Parathyroid adenoma (tissue), 2 donors: ENCODE measurements around the gene SLC6A12.

ENCODE experiments used
- H2AFZ ChIP-seq: fragments of 300-600 bp; sonication (generic); one replicate; pipeline ENCODE4 v1.7.0; 2017; ENCODE audit warnings: antibody characterized with exemption, mild to moderate bottlenecking
- H3K27ac ChIP-seq: fragments of 300-600 bp; sonication (generic); one replicate; pipeline ENCODE4 v1.7.0; 2017
- H3K27me3 ChIP-seq: fragments of 300-600 bp; sonication (generic); one replicate; pipeline ENCODE4 v1.7.0; 2017; ENCODE audit warnings: low read length; ENCODE audit not compliant: control insufficient read depth, insufficient read depth
- H3K36me3 ChIP-seq: fragments of 300-600 bp; sonication (generic); one replicate; pipeline ENCODE4 v1.7.0; 2017; ENCODE audit warnings: low read length; ENCODE audit not compliant: control insufficient read depth, insufficient read depth
- H3K4me1 ChIP-seq: fragments of 300-600 bp; sonication (generic); one replicate; pipeline ENCODE4 v1.7.0; 2017; ENCODE audit warnings: control low read depth
- H3K4me2 ChIP-seq: fragments of 300-600 bp; sonication (generic); one replicate; pipeline ENCODE4 v1.7.0; 2017; ENCODE audit warnings: low read length
- H3K4me3 ChIP-seq: fragments of 300-600 bp; sonication (generic); one replicate; pipeline ENCODE4 v1.7.0; 2017; ENCODE audit warnings: low read depth, low read length
- H3K79me2 ChIP-seq: fragments of 300-600 bp; sonication (generic); one replicate; pipeline ENCODE4 v1.7.0; 2017; ENCODE audit warnings: control low read depth
- H3K9ac ChIP-seq: fragments of 300-600 bp; sonication (generic); one replicate; pipeline ENCODE4 v1.7.0; 2017; ENCODE audit warnings: mild to moderate bottlenecking
- H3K9me3 ChIP-seq: fragments of 300-600 bp; sonication (generic); one replicate; pipeline ENCODE4 v1.7.0; 2017; ENCODE audit warnings: low read length; ENCODE audit not compliant: control insufficient read depth
- TF ChIP-seq, protein P1 (sequence below): fragments of 300-600 bp; sonication (generic); IDR thresholded peaks from one replicate; pipeline ENCODE4 v1.7.0; 2017; ENCODE audit warnings: antibody characterized with exemption, mild to moderate bottlenecking
- donor health status: primary hyperparathyroidism.

The SLC6A12 gene

DNA sequence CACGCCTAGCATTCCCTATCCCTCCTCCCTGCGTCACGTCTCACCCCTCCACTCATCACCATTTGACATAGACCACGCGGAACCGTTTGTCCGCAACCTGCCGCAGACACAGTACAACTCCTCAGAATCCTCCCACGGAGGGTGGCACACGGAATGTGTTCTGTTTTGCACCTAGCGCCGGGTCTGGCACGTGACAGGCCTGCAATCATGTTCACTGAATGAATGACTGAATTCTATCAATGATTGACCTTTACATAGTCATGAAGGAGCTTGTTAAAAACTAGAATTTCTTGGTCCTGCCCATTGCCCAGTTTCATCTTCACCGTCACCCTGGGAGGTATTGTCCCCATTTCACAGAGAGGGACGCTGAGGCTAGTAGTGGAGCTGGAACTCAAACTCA is 4.7 kb downstream of the SLC6A12 start:
- H3K9me3 ChIP-seq, result no peaks in the 10 kb centered on the region
- no peaks in the 10 kb centered on the region for H3K36me3 ChIP-seq
- no peak overlapping the region for H3K4me3 ChIP-seq
- H3K79me2 ChIP-seq, result no peaks in the 10 kb centered on the region
- no peaks in the 10 kb centered on the region for H3K27me3 ChIP-seq
- H3K4me2 ChIP-seq, result no peak overlapping the region
- peaks cover 28% of the 10 kb centered on the region for H3K4me1 ChIP-seq
- TF ChIP-seq, protein P1, sequence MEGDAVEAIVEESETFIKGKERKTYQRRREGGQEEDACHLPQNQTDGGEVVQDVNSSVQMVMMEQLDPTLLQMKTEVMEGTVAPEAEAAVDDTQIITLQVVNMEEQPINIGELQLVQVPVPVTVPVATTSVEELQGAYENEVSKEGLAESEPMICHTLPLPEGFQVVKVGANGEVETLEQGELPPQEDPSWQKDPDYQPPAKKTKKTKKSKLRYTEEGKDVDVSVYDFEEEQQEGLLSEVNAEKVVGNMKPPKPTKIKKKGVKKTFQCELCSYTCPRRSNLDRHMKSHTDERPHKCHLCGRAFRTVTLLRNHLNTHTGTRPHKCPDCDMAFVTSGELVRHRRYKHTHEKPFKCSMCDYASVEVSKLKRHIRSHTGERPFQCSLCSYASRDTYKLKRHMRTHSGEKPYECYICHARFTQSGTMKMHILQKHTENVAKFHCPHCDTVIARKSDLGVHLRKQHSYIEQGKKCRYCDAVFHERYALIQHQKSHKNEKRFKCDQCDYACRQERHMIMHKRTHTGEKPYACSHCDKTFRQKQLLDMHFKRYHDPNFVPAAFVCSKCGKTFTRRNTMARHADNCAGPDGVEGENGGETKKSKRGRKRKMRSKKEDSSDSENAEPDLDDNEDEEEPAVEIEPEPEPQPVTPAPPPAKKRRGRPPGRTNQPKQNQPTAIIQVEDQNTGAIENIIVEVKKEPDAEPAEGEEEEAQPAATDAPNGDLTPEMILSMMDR, result no peak
- H2AFZ ChIP-seq, result no peak overlapping the region
- H3K9ac ChIP-seq, result no peak overlapping the region
- no peak overlapping the region for H3K27ac ChIP-seq

GRCh38 chr12:208813-209212 is 5.1 kb downstream of the SLC6A12 start:
- Histone ChIP-seq H3K9me3 (no peaks in the 10 kb centered on the region), H3K27me3 (no peaks in the 10 kb centered on the region), H3K27ac (no peak overlapping the region), H3K4me3 (no peak overlapping the region), H3K9ac (no peak overlapping the region), H3K4me2 (no peak overlapping the region), H3K4me1 (peaks cover 31% of the 10 kb centered on the region), H3K79me2 (no peaks in the 10 kb centered on the region), H3K36me3 (no peaks in the 10 kb centered on the region), H2AFZ (no peak overlapping the region)
- TF ChIP-seq, protein P1, result no peak

- H3K9ac ChIP-seq, result no peak overlapping the region
- H3K4me3 ChIP-seq, result no peak overlapping the region
- H2AFZ ChIP-seq, result no peak overlapping the region
- no peaks in the 10 kb centered on the region for H3K79me2 ChIP-seq
- no peaks in the 10 kb centered on the region for H3K36me3 ChIP-seq
- H3K4me1 ChIP-seq, result peaks cover 23% of the 10 kb centered on the region
- no peak overlapping the region for H3K4me2 ChIP-seq
- no peak overlapping the region for H3K27ac ChIP-seq
- H3K9me3 ChIP-seq, result no peaks in the 10 kb centered on the region
- H3K27me3 ChIP-seq, result no peaks in the 10 kb centered on the region
- TF ChIP-seq, protein P1, result no peak
These were observed 6.2 kb downstream of the SLC6A12 start for GRCh38 chr12:207804-208203.

GRCh38 chr12:206746-207440 is 7.1 kb downstream of the SLC6A12 start:
- H3K79me2 ChIP-seq, result no peaks in the 10 kb centered on the region
- TF ChIP-seq, protein P1, result no peak
- no peak overlapping the region for H2AFZ ChIP-seq
- no peaks in the 10 kb centered on the region for H3K27me3 ChIP-seq
- H3K4me2 ChIP-seq, result no peak overlapping the region
- H3K9me3 ChIP-seq, result no peaks in the 10 kb centered on the region
- H3K27ac ChIP-seq, result no peak overlapping the region
- H3K36me3 ChIP-seq, result no peaks in the 10 kb centered on the region
- H3K4me3 ChIP-seq, result no peak overlapping the region
- no peak overlapping the region for H3K9ac ChIP-seq
- H3K4me1 ChIP-seq, result peaks cover 24% of the 10 kb centered on the region

DNA sequence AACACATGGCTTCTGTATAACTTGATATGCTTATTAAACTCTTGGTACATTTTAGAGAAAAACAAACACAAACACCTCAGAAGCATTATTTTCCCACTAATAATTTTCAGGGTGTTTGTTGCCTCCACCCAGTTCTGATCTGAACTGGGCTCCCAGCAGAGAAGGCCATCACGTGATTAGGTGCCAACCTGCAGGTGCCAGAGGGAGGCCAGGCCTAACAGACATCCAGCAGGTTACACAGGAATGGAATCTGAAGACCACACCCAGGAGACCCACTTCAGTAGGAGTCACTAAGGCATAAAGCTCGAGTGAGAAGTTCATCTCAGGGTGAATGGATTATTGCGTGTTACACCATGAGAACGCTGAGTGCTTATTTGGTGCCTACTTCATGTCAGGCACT is 8.9 kb downstream of the SLC6A12 start:
- no peak overlapping the region for H2AFZ ChIP-seq
- H3K4me2 ChIP-seq, result no peak overlapping the region
- H3K27ac ChIP-seq, result no peak overlapping the region
- no peaks in the 10 kb centered on the region for H3K27me3 ChIP-seq
- TF ChIP-seq, protein P1, result no peak
- peaks cover 10% of the 10 kb centered on the region for H3K4me1 ChIP-seq
- no peak overlapping the region for H3K4me3 ChIP-seq
- no peaks in the 10 kb centered on the region for H3K9me3 ChIP-seq
- no peaks in the 10 kb centered on the region for H3K79me2 ChIP-seq
- H3K36me3 ChIP-seq, result no peaks in the 10 kb centered on the region
- H3K9ac ChIP-seq, result no peak overlapping the region
